Gastroesophageal sphincter (tissue), 4 donors: ENCODE measurements around the gene CTNNA1. TPM values are rescaled to one million over a fixed set of nuclear protein-coding genes. Genes with fewer than 3 reads are reported as not detected.

Source experiments
- ATAC-seq: fragments of 150-250 bp; one replicate; pipeline ENCODE4 v1.9.1; 2016; ENCODE audit warnings: mild to moderate bottlenecking, moderate library complexity
- H3K27ac ChIP-seq, 4 donors: fragments of 200-600 bp; sonication (generic) in 3 of 4; 1 replicate in 3 of 4; 2 replicates in 1 of 4; pipeline ENCODE4 v1.5.1; 2016 to 2019
- H3K27me3 ChIP-seq: fragments of 200-600 bp; sonication (generic); one replicate; pipeline ENCODE4 v1.5.1; 2019
- H3K36me3 ChIP-seq, 2 donors: fragments of 200-600 bp; sonication (generic); one replicate each; pipeline ENCODE4 v1.5.1; 2019; ENCODE audit warnings: control low read depth in 1 of 2
- H3K4me1 ChIP-seq, 3 donors: fragments of 200-600 bp; sonication (generic); 1 replicate in 2 of 3; 2 replicates in 1 of 3; pipeline ENCODE4 v1.5.1; 2016 to 2019; ENCODE audit warnings: control low read depth in 2 of 3
- H3K4me3 ChIP-seq, 2 donors: fragments of 200-600 bp; sonication (generic); one replicate each; pipeline ENCODE4 v1.5.1; 2019; ENCODE audit warnings: mild to moderate bottlenecking in 1 of 2, moderate library complexity in 1 of 2
- H3K9me3 ChIP-seq, 3 donors: fragments of 200-600 bp; sonication (generic); one replicate each; pipeline ENCODE4 v1.5.1; 2017 to 2019; ENCODE audit warnings: control low read depth in 2 of 3
- CTCF ChIP-seq, 4 experiments: fragments of 200-600 bp in 2 of 4; fragments of 450-650 bp in 2 of 4; sonication (generic) in 1 of 4; IDR thresholded peaks; one replicate each; pipeline ENCODE4 v1.5.1; 2017 to 2019; ENCODE audit warnings: antibody characterized with exemption in 4 of 4, mild to moderate bottlenecking in 2 of 4, moderate library complexity in 2 of 4
- EP300 ChIP-seq: sonication (generic); formaldehyde crosslinking; IDR thresholded peaks from one replicate; pipeline ENCODE4 v1.6.1; 2017; ENCODE audit warnings: antibody characterized with exemption, mild to moderate bottlenecking
- POLR2A ChIP-seq, 2 donors: fragments of 450-650 bp; IDR thresholded peaks; one replicate each; pipeline ENCODE4 v1.6.1; 2017; ENCODE audit warnings: antibody characterized with exemption in 2 of 2, mild to moderate bottlenecking in 2 of 2, moderate library complexity in 1 of 2
- POLR2AphosphoS5 ChIP-seq: sonication (generic); formaldehyde crosslinking; IDR thresholded peaks from one replicate; pipeline ENCODE4 v1.6.1; 2017; ENCODE audit warnings: antibody characterized with exemption
- WGBS, 2 donors: methylation state at CpG; one replicate each; pipeline ENCODE4 v1.1.5; 2018; ENCODE audit warnings: low coverage in 1 of 2; 5-methylcytosine and 5-hydroxymethylcytosine counted together
- total RNA-seq, 4 donors: library from RNA; depleted of rRNA; stranded (reverse); fragments of >200 nt; gene quantifications; one replicate each; pipeline ENCODE4 v1.1.0, GENCODE V29; 2016

CTNNA1 gene
- total RNA-seq, 4 donors from 2014 or later = 289 to 425 (median 365) TPM

GRCh38 chr5:138948471-138949222 lies 195.4 kb downstream of the CTNNA1 start:
- H3K4me1 ChIP-seq = peaks cover 5 to 55% (median 18%) of the 10 kb centered on the region in 3 donors
- H3K4me3 ChIP-seq = no peak overlapping the region
- no peak overlapping the region for H3K27ac ChIP-seq
- TF ChIP-seq POLR2A (IDR thresholded peaks at IDR 0.05) (no peak), CTCF (IDR thresholded peaks at IDR 0.05) (no peak), EP300 (no peak), POLR2AphosphoS5 (no peak)
- peaks cover 0 to 34% of the 10 kb centered on the region in 2 donors for H3K36me3 ChIP-seq
- H3K9me3 ChIP-seq = no peaks in the 10 kb centered on the region
- no peaks in the 10 kb centered on the region for H3K27me3 ChIP-seq
- 79 to 82% methylated on average over 8 to 15 of the region's 23 CpGs for WGBS, 2 donors
- no peak for ATAC-seq

- TF ChIP-seq EP300 = no peak
- TF ChIP-seq POLR2A (IDR thresholded peaks at IDR 0.05) = no peak
- no peak for TF ChIP-seq POLR2AphosphoS5
- TF ChIP-seq CTCF (IDR thresholded peaks at IDR 0.05) = no peak
- Histone ChIP-seq H3K9me3 (no peaks in the 10 kb centered on the region), H3K4me3 (no peak overlapping the region), H3K36me3 (peaks cover 0 to 34% of the 10 kb centered on the region in 2 donors), H3K4me1 (peaks cover 5 to 60% (median 24%) of the 10 kb centered on the region in 3 donors), H3K27me3 (no peaks in the 10 kb centered on the region), H3K27ac (no peak overlapping the region)
- WGBS, 2 donors = 40 to 67% methylated on average over 1 to 2 of the region's 4 CpGs
- ATAC-seq = no peak
Measured at GRCh38 chr5:138949223-138949574, 196.0 kb downstream of the CTNNA1 start.

- H3K9me3 ChIP-seq = no peaks in the 10 kb centered on the region
- H3K27me3 ChIP-seq = no peaks in the 10 kb centered on the region
- TF ChIP-seq POLR2AphosphoS5 = no peak
- no peak for TF ChIP-seq POLR2A (IDR thresholded peaks at IDR 0.05)
- TF ChIP-seq EP300 = no peak
- TF ChIP-seq CTCF (IDR thresholded peaks at IDR 0.05) = no peak
- no CpG with 5 or more reads among the region's 3 CpGs for WGBS, 2 donors
- H3K4me1 ChIP-seq = peaks cover 5 to 68% (median 32%) of the 10 kb centered on the region in 3 donors
- no peak overlapping the region for H3K4me3 ChIP-seq
- peaks cover 0 to 34% of the 10 kb centered on the region in 2 donors for H3K36me3 ChIP-seq
- no peak for ATAC-seq
- no peak overlapping the region for H3K27ac ChIP-seq
Measured at GRCh38 chr5:138949988-138950387, 196.8 kb downstream of the CTNNA1 start.

GRCh38 chr5:138950421-138951031 lies 197.3 kb downstream of the CTNNA1 start:
- Histone ChIP-seq H3K4me3 (no peak overlapping the region), H3K27me3 (no peaks in the 10 kb centered on the region), H3K4me1 (peaks cover 5 to 74% (median 36%) of the 10 kb centered on the region in 3 donors), H3K27ac (no peak overlapping the region), H3K36me3 (peaks cover 0 to 34% of the 10 kb centered on the region in 2 donors), H3K9me3 (no peaks in the 10 kb centered on the region)
- TF ChIP-seq EP300 (no peak), POLR2A (IDR thresholded peaks at IDR 0.05) (no peak), POLR2AphosphoS5 (no peak), CTCF (IDR thresholded peaks at IDR 0.05) (no peak)
- WGBS, 2 donors = 84 to 100% methylated on average over 1 to 5 of the region's 14 CpGs
- ATAC-seq = no peak
